Peyer's patch (tissue), 4 donors: Measurements from ENCODE around the gene AGFG2. TPM values are rescaled to one million over a fixed set of nuclear protein-coding genes. Genes with fewer than 3 reads are reported as not detected.

ENCODE experiments used
- DNase-seq, 3 donors: peaks; one replicate each; pipeline ENCODE4 v3.0.0-alpha.2; 2017 to 2019
- H3K27ac ChIP-seq, 4 donors: fragments of 200-600 bp; sonication (generic); one replicate each; pipeline ENCODE4 v1.5.1; 2016 to 2019
- H3K27me3 ChIP-seq, 2 donors: fragments of 200-600 bp; sonication (generic); one replicate each; pipeline ENCODE4 v1.5.1; 2019
- H3K36me3 ChIP-seq, 3 donors: fragments of 200-600 bp; sonication (generic); one replicate each; pipeline ENCODE4 v1.5.1; 2016 to 2019
- H3K4me1 ChIP-seq, 4 donors: fragments of 200-600 bp; sonication (generic); one replicate each; pipeline ENCODE4 v1.5.1; 2016 to 2019
- H3K4me3 ChIP-seq, 4 donors: fragments of 200-600 bp; sonication (generic); 1 replicate in 3 of 4; 2 replicates in 1 of 4; pipeline ENCODE4 v1.5.1; 2016 to 2019; ENCODE audit warnings: mild to moderate bottlenecking in 1 of 4
- H3K9me3 ChIP-seq, 4 donors: fragments of 200-600 bp; sonication (generic); one replicate each; pipeline ENCODE4 v1.5.1; 2016 to 2019; ENCODE audit warnings: mild to moderate bottlenecking in 1 of 4
- CTCF ChIP-seq, 6 experiments: fragments of 450-650 bp in 4 of 6; fragments of 200-600 bp in 2 of 6; sonication (generic) in 1 of 6; IDR thresholded peaks; one replicate each; pipeline ENCODE4 v1.5.1; 2017 to 2019; ENCODE audit warnings: antibody characterized with exemption in 6 of 6, mild to moderate bottlenecking in 3 of 6, moderate library complexity in 1 of 6
- POLR2A ChIP-seq, 2 donors: fragments of 450-650 bp; IDR thresholded peaks; one replicate each; pipeline ENCODE4 v1.5.1; 2017; ENCODE audit warnings: antibody characterized with exemption in 2 of 2, mild to moderate bottlenecking in 2 of 2, moderate library complexity in 2 of 2
- total RNA-seq, 4 donors: library from RNA; depleted of rRNA; stranded (reverse); fragments of >200 nt; gene quantifications; one replicate each; pipeline ENCODE4 v1.1.0, GENCODE V29; 2016

The AGFG2 gene
- total RNA-seq, 4 donors from 2014 or later = 38.4 to 63.6 (median 49.9) TPM

GRCh38 chr7:100572281-100572948 is 33.4 kb downstream of the AGFG2 start:
- Histone ChIP-seq H3K36me3 (peaks cover 0 to 37% (median under 1%) of the 10 kb centered on the region in 3 donors), H3K9me3 (no peaks in the 10 kb centered on the region), H3K27me3 (no peaks in the 10 kb centered on the region), H3K4me3 (no peak overlapping the region), H3K4me1 (peaks cover 0 to 41% (median 19%) of the 10 kb centered on the region in 4 donors), H3K27ac (no peak overlapping the region)
- TF ChIP-seq CTCF (IDR thresholded peaks at IDR 0.05) = no peak
- TF ChIP-seq POLR2A (IDR thresholded peaks at IDR 0.05) = no peak
- DNase-seq = no peak

- TF ChIP-seq CTCF (IDR thresholded peaks at IDR 0.05) = no peak
- TF ChIP-seq POLR2A (IDR thresholded peaks at IDR 0.05) = no peak
- H3K27me3 ChIP-seq = no peaks in the 10 kb centered on the region
- no peak overlapping the region for H3K27ac ChIP-seq
- H3K4me3 ChIP-seq = no peak overlapping the region
- no peak for DNase-seq
- peaks cover 0 to 44% (median 4%) of the 10 kb centered on the region in 3 donors for H3K36me3 ChIP-seq
- H3K9me3 ChIP-seq = no peaks in the 10 kb centered on the region
- H3K4me1 ChIP-seq = peaks cover 0 to 34% (median 16%) of the 10 kb centered on the region in 4 donors
Measured at GRCh38 chr7:100572949-100573675, 34.1 kb downstream of the AGFG2 start.

- peaks cover 0 to 51% (median 4%) of the 10 kb centered on the region in 3 donors for H3K36me3 ChIP-seq
- TF ChIP-seq CTCF (IDR thresholded peaks at IDR 0.05) = no peak
- no peak for TF ChIP-seq POLR2A (IDR thresholded peaks at IDR 0.05)
- no peak for DNase-seq
Measured at GRCh38 chr7:100573691-100574361, 34.8 kb downstream of the AGFG2 start, which contains the start of gene SAP25. TSS of gene SAP25 (minus strand) at chr7:100573900. CDS start at chr7:100573742, 158 bp downstream.

GRCh38 chr7:100574362-100575205 is 35.6 kb downstream of the AGFG2 start:
- Histone ChIP-seq H3K4me3 (no peak overlapping the region), H3K4me1 (peaks cover 0 to 19% (median 9%) of the 10 kb centered on the region in 4 donors), H3K36me3 (peaks cover 0 to 59% (median 4%) of the 10 kb centered on the region in 3 donors), H3K27me3 (no peaks in the 10 kb centered on the region), H3K9me3 (no peaks in the 10 kb centered on the region), H3K27ac (no peak overlapping the region)
- peak in 1 of 3 donors; percentile 45 for DNase-seq
- no peak for TF ChIP-seq POLR2A (IDR thresholded peaks at IDR 0.05)
- TF ChIP-seq CTCF (IDR thresholded peaks at IDR 0.05) = no peak

More at GRCh38 chr7:100573691-100574361, 34.8 kb downstream of the AGFG2 start, which contains the start of gene SAP25:
- Histone ChIP-seq H3K27me3 (no peaks in the 10 kb centered on the region), H3K9me3 (no peaks in the 10 kb centered on the region), H3K27ac (no peak within 1 kb of the TSS), H3K4me3 (no peak within 1 kb of the TSS), H3K4me1 (peaks cover 0 to 27% (median 13%) of the 10 kb centered on the region in 4 donors)

- no peaks in the 10 kb centered on the region for H3K27me3 ChIP-seq
- H3K4me1 ChIP-seq = peaks cover 0 to 13% (median 5%) of the 10 kb centered on the region in 4 donors
- no peak for TF ChIP-seq POLR2A (IDR thresholded peaks at IDR 0.05)
- no peak for TF ChIP-seq CTCF (IDR thresholded peaks at IDR 0.05)
- H3K4me3 ChIP-seq = no peak overlapping the region
- H3K36me3 ChIP-seq = peaks cover 0 to 65% (median 4%) of the 10 kb centered on the region in 3 donors
- no peak for DNase-seq
- H3K27ac ChIP-seq = no peak overlapping the region
- no peaks in the 10 kb centered on the region for H3K9me3 ChIP-seq
Measured at GRCh38 chr7:100575206-100575631, 36.2 kb downstream of the AGFG2 start.
